Ectodermal cell (in vitro differentiated cells): ENCODE results near the gene MEST.

Experiments
- H3K27ac ChIP-seq: 2 replicates; pipeline ENCODE4 v1.7.0; 2013; ENCODE audit warnings: mild to moderate bottlenecking, low read depth, low read length; ENCODE audit not compliant: insufficient read depth, poor library complexity, severe bottlenecking
- H3K27me3 ChIP-seq: 2 replicates; pipeline ENCODE4 v1.7.0; 2013; ENCODE audit warnings: mild to moderate bottlenecking, low read length; ENCODE audit not compliant: insufficient read depth, control insufficient read depth, poor library complexity, severe bottlenecking
- H3K36me3 ChIP-seq: one replicate; pipeline ENCODE4 v1.7.0; 2013; ENCODE audit warnings: low read length; ENCODE audit not compliant: control insufficient read depth, insufficient read depth
- H3K4me1 ChIP-seq: one replicate; pipeline ENCODE4 v1.7.0; 2013; ENCODE audit warnings: low read length; ENCODE audit not compliant: control insufficient read depth, insufficient read depth
- H3K4me3 ChIP-seq: 2 replicates; pipeline ENCODE4 v1.7.0; 2013; ENCODE audit warnings: low read depth, low read length, control low read depth; ENCODE audit not compliant: insufficient read depth
- H3K9me3 ChIP-seq: 2 replicates; pipeline ENCODE4 v1.7.0; 2013; ENCODE audit warnings: mild to moderate bottlenecking, low read length, moderate library complexity; ENCODE audit not compliant: control insufficient read depth
- WGBS, 2 experiments: methylation state at CpG; one replicate each; pipeline ENCODE4 v1.1.7; 2013; ENCODE audit warnings: missing lambda C conversion rate in 2 of 2; 5-methylcytosine and 5-hydroxymethylcytosine counted together

Gene MEST

GRCh38 chr7:130483031-130483430 is 8.9 kb upstream of the MEST start:
- H3K36me3 ChIP-seq: no peaks in the 10 kb centered on the region
- whole genome bisulfite sequencing, 2 experiments: 90 to 93% methylated on average over 2 to 3 of the region's 3 CpGs
- H3K27me3 ChIP-seq: peaks cover 3% of the 10 kb centered on the region
- no peaks in the 10 kb centered on the region for H3K9me3 ChIP-seq
- peaks cover 5% of the 10 kb centered on the region for H3K4me1 ChIP-seq
- H3K27ac ChIP-seq: no peak overlapping the region
- no peak overlapping the region for H3K4me3 ChIP-seq

- peaks cover 3% of the 10 kb centered on the region for H3K27me3 ChIP-seq
- peak overlapping the region; percentile 68 for H3K4me3 ChIP-seq
- H3K4me1 ChIP-seq: peaks cover 12% of the 10 kb centered on the region
- WGBS, 2 experiments: 81 to 86% methylated on average over 11 of the region's 11 CpGs
- no peak overlapping the region for H3K27ac ChIP-seq
- no peaks in the 10 kb centered on the region for H3K9me3 ChIP-seq
- H3K36me3 ChIP-seq: no peaks in the 10 kb centered on the region
Observed at GRCh38 chr7:130485734-130486113, 6.2 kb upstream of the MEST start.

DNA sequence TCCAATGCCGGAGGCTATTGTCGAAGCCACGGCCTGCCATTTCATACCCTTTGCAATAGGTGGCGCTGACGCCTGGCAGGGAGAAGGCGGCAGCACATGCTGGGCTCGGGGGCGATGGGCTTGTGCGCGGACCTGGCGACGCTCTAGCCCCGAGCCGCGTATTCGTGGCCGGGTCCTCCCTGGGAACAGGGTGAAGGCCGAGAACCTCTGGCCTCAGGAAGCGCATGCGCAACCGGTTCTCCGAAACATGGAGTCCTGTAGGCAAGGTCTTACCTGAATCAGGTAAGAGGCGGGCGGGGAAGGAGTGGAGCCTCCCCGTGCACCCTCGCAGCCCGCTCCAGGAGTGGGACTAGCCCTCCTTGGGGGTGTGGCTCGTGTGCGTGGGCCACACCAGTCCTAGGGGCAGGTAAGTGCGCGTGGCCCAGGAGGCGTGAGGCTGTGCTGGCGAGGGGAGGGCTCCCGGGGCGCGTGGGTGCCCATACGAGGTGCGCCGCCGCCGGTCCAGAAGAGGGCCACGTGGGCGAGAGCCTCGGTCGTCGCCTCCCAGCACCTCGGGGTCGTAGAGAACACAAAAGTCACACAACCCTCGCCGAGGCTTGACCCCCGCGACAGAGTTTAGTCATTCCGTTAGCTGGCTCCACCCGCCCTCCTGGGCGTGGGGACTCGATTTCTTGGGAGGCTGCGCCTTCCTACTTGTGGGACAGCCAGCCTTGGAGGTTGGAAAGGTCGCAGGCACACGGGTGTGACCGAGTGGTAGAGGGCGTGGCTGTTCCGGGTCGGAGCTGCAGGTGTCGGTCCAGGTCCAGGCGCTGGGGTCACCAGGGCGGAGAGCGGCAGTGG is 5.6 kb upstream of the MEST start:
- Histone ChIP-seq H3K27ac (no peak overlapping the region), H3K36me3 (no peaks in the 10 kb centered on the region), H3K27me3 (peaks cover 3% of the 10 kb centered on the region), H3K4me3 (peak overlapping the region; percentile 68), H3K4me1 (peaks cover 12% of the 10 kb centered on the region), H3K9me3 (no peaks in the 10 kb centered on the region)
- 17 to 19% methylated on average over 67 of the region's 67 CpGs for WGBS, 2 experiments

- peaks cover 7% of the 10 kb centered on the region for H3K4me1 ChIP-seq
- peak overlapping the region; percentile 68 for H3K4me3 ChIP-seq
- 23 to 36% methylated on average over 6 of the region's 6 CpGs for WGBS, 2 experiments
- H3K27me3 ChIP-seq: peaks cover 3% of the 10 kb centered on the region
- H3K27ac ChIP-seq: no peak overlapping the region
- H3K36me3 ChIP-seq: no peaks in the 10 kb centered on the region
- no peaks in the 10 kb centered on the region for H3K9me3 ChIP-seq
Observed at GRCh38 chr7:130486954-130487436, 4.9 kb upstream of the MEST start.

GRCh38 chr7:130488392-130489139 is 3.3 kb upstream of the MEST start:
- peaks cover 7% of the 10 kb centered on the region for H3K4me1 ChIP-seq
- H3K27me3 ChIP-seq: peaks cover 3% of the 10 kb centered on the region
- H3K9me3 ChIP-seq: no peaks in the 10 kb centered on the region
- H3K27ac ChIP-seq: no peak overlapping the region
- WGBS, 2 experiments: 90 to 98% methylated on average over 7 of the region's 7 CpGs
- no peak overlapping the region for H3K4me3 ChIP-seq
- no peaks in the 10 kb centered on the region for H3K36me3 ChIP-seq

GRCh38 chr7:130489140-130489983 is 2.5 kb upstream of the MEST start:
- WGBS, 2 experiments: 86 to 87% methylated on average over 10 of the region's 10 CpGs
- H3K9me3 ChIP-seq: no peaks in the 10 kb centered on the region
- H3K36me3 ChIP-seq: no peaks in the 10 kb centered on the region
- no peak overlapping the region for H3K4me3 ChIP-seq
- H3K27me3 ChIP-seq: peaks cover 3% of the 10 kb centered on the region
- peaks cover 7% of the 10 kb centered on the region for H3K4me1 ChIP-seq
- peak overlapping the region; percentile 86 for H3K27ac ChIP-seq

- 48 to 67% methylated on average over 21 of the region's 21 CpGs for WGBS, 2 experiments
- peak overlapping the region; percentile 86 for H3K27ac ChIP-seq
- no peaks in the 10 kb centered on the region for H3K36me3 ChIP-seq
- peaks cover 3% of the 10 kb centered on the region for H3K27me3 ChIP-seq
- peaks cover 7% of the 10 kb centered on the region for H3K4me1 ChIP-seq
- H3K4me3 ChIP-seq: peak overlapping the region; percentile 63
- no peaks in the 10 kb centered on the region for H3K9me3 ChIP-seq
Observed at GRCh38 chr7:130490311-130490791, 1.5 kb upstream of the MEST start.

DNA sequence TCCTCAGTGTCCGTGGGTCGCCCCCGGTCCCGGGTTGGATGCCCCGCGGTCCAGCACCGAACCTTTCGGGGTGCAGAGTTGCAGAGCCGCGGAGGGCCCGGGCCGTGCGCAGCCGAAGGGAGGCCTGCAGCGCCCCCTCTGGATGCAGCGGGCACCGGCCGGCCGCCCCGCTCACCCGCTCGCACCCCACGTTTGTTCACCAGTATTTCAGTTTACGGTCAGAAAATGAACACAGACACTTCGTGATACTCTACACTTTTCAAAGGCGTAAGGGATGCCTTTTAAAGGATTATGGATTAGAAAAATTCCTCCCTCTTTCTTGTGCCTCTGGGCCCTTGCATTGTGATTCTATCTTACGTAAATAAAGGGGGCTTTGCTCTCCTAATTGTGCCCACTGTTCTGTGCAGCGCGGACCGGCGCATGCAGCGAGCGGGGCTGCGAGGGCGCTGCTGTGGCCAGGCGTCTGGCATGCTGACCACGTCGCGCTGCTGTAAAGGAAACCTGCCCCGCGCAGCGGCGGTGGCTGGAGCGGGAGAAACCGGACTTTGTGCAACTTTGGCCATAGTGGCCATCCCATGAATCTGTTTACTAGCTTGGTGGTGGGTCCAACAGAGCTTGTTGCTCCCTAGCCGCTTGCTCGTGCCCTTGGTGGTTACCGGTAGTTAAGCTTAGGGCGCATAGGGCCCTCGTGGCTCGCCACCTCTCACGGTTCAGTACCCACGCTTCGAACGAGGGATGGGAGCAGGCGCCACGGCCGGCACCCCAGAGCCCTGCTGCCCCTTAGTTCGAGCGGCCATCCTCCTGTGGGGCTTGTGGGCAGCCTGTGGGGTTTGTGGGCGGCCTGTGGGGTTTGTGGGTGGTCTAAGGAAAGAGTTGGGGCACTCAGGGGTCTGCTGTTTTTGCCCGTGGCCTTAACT is 739 bp upstream of the MEST start:
- peak overlapping the region; percentile 63 for H3K4me3 ChIP-seq
- H3K4me1 ChIP-seq: peaks cover 7% of the 10 kb centered on the region
- peaks cover 3% of the 10 kb centered on the region for H3K27me3 ChIP-seq
- WGBS, 2 experiments: 51 to 53% methylated on average over 62 of the region's 62 CpGs
- peak overlapping the region; percentile 86 for H3K27ac ChIP-seq
- H3K9me3 ChIP-seq: no peaks in the 10 kb centered on the region
- no peaks in the 10 kb centered on the region for H3K36me3 ChIP-seq
